Stomach (tissue), 4 donors: Measurements from ENCODE around the gene PLXNA2.

Experiments used
- CTCF ChIP-seq, 7 experiments: fragments of 450-650 bp in 4 of 7; fragments of 200-600 bp in 3 of 7; sonication (generic) in 3 of 7; IDR thresholded peaks; one replicate each; pipeline ENCODE4 v1.5.1; 2016 to 2019; ENCODE audit warnings: antibody characterized with exemption in 7 of 7, control low read depth in 2 of 7, mild to moderate bottlenecking in 1 of 7
- EP300 ChIP-seq: sonication (generic); formaldehyde crosslinking; IDR thresholded peaks from one replicate; pipeline ENCODE4 v1.6.1; 2017; ENCODE audit warnings: antibody characterized with exemption

- TF ChIP-seq EP300 = no peak
- TF ChIP-seq CTCF (IDR thresholded peaks at IDR 0.05) = no peak
Measured at GRCh38 chr1:208088319-208088718, 155.9 kb downstream of the PLXNA2 start.
